Liver (tissue), 3 donors: ENCODE measurements around the gene ASPHD1.

Source experiments
- GABPA ChIP-seq, 2 donors: IDR thresholded peaks in 1 of 2; conservative IDR thresholded peaks in 1 of 2; 2 replicates each; pipeline ENCODE4 v1.6.1; 2016; ENCODE audit warnings: antibody characterized with exemption in 2 of 2, mild to moderate bottlenecking in 1 of 2, moderate library complexity in 1 of 2
- RAD21 ChIP-seq, 2 donors: IDR thresholded peaks; 2 replicates each; pipeline ENCODE4 v1.6.1; 2016; ENCODE audit warnings: antibody characterized with exemption in 2 of 2, mild to moderate bottlenecking in 2 of 2
- RXRA ChIP-seq, 2 donors: IDR thresholded peaks; 2 replicates each; pipeline ENCODE4 v1.6.1; 2017 to 2018; ENCODE audit warnings: antibody characterized with exemption in 2 of 2, mild to moderate bottlenecking in 1 of 2
- TAF1 ChIP-seq: conservative IDR thresholded peaks from 2 replicates; pipeline ENCODE4 v1.6.1; 2016; ENCODE audit warnings: antibody characterized with exemption, mild to moderate bottlenecking
- TF ChIP-seq, protein P1 (sequence below): fragments of 150-350 bp; IDR thresholded peaks from 2 replicates; pipeline ENCODE4 v1.5.1; 2017; ENCODE audit warnings: improper control_type of control experiment, low read depth, low read length; ENCODE audit not compliant: missing input control
- donor health status: healthy.
- donor health status: healthy.

- TF ChIP-seq, protein P1, sequence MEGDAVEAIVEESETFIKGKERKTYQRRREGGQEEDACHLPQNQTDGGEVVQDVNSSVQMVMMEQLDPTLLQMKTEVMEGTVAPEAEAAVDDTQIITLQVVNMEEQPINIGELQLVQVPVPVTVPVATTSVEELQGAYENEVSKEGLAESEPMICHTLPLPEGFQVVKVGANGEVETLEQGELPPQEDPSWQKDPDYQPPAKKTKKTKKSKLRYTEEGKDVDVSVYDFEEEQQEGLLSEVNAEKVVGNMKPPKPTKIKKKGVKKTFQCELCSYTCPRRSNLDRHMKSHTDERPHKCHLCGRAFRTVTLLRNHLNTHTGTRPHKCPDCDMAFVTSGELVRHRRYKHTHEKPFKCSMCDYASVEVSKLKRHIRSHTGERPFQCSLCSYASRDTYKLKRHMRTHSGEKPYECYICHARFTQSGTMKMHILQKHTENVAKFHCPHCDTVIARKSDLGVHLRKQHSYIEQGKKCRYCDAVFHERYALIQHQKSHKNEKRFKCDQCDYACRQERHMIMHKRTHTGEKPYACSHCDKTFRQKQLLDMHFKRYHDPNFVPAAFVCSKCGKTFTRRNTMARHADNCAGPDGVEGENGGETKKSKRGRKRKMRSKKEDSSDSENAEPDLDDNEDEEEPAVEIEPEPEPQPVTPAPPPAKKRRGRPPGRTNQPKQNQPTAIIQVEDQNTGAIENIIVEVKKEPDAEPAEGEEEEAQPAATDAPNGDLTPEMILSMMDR, result no peak
- no peak for TF ChIP-seq TAF1
- TF ChIP-seq RXRA (IDR thresholded peaks at IDR 0.05), result no peak
- no peak for TF ChIP-seq GABPA (IDR thresholded peaks at IDR 0.05 in 1 of 2, conservative IDR thresholded peaks at IDR 0.05 in 1 of 2)
- TF ChIP-seq RAD21 (IDR thresholded peaks at IDR 0.05), result no peak
These were observed 7.9 kb upstream of the ASPHD1 start for GRCh38 chr16:29892458-29892813.
